IMR-90 (cell line): ENCODE measurements around the gene OR4C46. TPM values are rescaled to one million over a fixed set of nuclear protein-coding genes. Genes with fewer than 3 reads are reported as not detected.

ENCODE experiments used
- ATAC-seq: fragments of 200-7000 bp; cut with Tn5 transposase; 2 replicates; pipeline ENCODE4 v1.9.1; 2020; ENCODE audit warnings: low read depth, mild to moderate bottlenecking, moderate library complexity
- BruUV-seq: library from RNA; stranded (reverse); fragments of 400-500 nt; replicated peaks from 2 replicates; lab custom pipeline; 2021; lab: Mats Ljungman, UMichigan
- CTCF ChIA-PET: fragments of 300-600 bp; formaldehyde crosslinking; extraction: SDS; loops from one replicate; lab custom pipeline; 2021; ENCODE audit warnings: antibody characterized with exemption; lab: Yijun Ruan, JAX
- POLR2A ChIA-PET: fragments of 300-600 bp; sonication (Branson Sonifier 250); formaldehyde crosslinking; loops from one replicate; lab custom pipeline; 2022; ENCODE audit warnings: antibody characterized with exemption; ENCODE audit not compliant: unreplicated experiment; lab: Charles Lee
- DNase-seq: peaks from one replicate; pipeline ENCODE4 v3.0.0; 2013
- H2AFZ ChIP-seq: replicated peaks from 2 replicates; pipeline ENCODE3; 2013; ENCODE audit warnings: low read length, mild to moderate bottlenecking; ENCODE audit not compliant: poor library complexity
- H2AK5ac ChIP-seq: 2 replicates; pipeline ENCODE4 v1.6.1; 2013; ENCODE audit warnings: low read depth, low read length, inconsistent platforms
- H2AK9ac ChIP-seq: replicated peaks from 2 replicates; pipeline ENCODE3; 2013; ENCODE audit warnings: mild to moderate bottlenecking, low read depth, low read length, moderate library complexity; ENCODE audit not compliant: poor library complexity
- H2BK120ac ChIP-seq: 2 replicates; pipeline ENCODE4 v1.6.1; 2013; ENCODE audit warnings: low read depth, low read length, inconsistent platforms
- H2BK15ac ChIP-seq: 3 replicates; pipeline ENCODE4 v1.6.1; 2013; ENCODE audit warnings: low read depth, low read length, inconsistent platforms
- H2BK20ac ChIP-seq: 2 replicates; pipeline ENCODE4 v1.6.1; 2013; ENCODE audit warnings: low read depth, mild to moderate bottlenecking, inconsistent platforms, low read length, moderate library complexity
- H2BK5ac ChIP-seq: 2 replicates; pipeline ENCODE4 v1.6.1; 2013; ENCODE audit warnings: mild to moderate bottlenecking, low read depth, low read length, inconsistent platforms; ENCODE audit not compliant: poor library complexity, severe bottlenecking
- H3K14ac ChIP-seq: replicated peaks from 2 replicates; pipeline ENCODE4 v1.6.1; 2013; ENCODE audit warnings: low read depth, low read length, inconsistent platforms
- H3K18ac ChIP-seq: 2 replicates; pipeline ENCODE4 v1.6.1; 2013; ENCODE audit warnings: low read depth, low read length, control low read depth
- H3K23ac ChIP-seq: 2 replicates; pipeline ENCODE4 v1.6.1; 2013; ENCODE audit warnings: low read depth, low read length, inconsistent platforms
- H3K27ac ChIP-seq: 2 replicates; pipeline ENCODE4 v1.5.1; 2013; ENCODE audit warnings: mild to moderate bottlenecking, control low read depth, low read length; ENCODE audit not compliant: insufficient read depth
- H3K27me3 ChIP-seq: 2 replicates; pipeline ENCODE4 v1.6.1; 2013; ENCODE audit warnings: low read length; ENCODE audit not compliant: control insufficient read depth, insufficient read depth
- H3K36me3 ChIP-seq: 2 replicates; pipeline ENCODE4 v1.6.1; 2013; ENCODE audit warnings: low read length, mixed read lengths; ENCODE audit not compliant: control insufficient read depth, insufficient read depth
- H3K4ac ChIP-seq: 2 replicates; pipeline ENCODE4 v1.6.1; 2013; ENCODE audit warnings: low read depth, low read length, inconsistent platforms
- H3K4me1 ChIP-seq: 2 replicates; pipeline ENCODE4 v1.6.1; 2013; ENCODE audit warnings: low read length, mixed read lengths; ENCODE audit not compliant: control insufficient read depth, insufficient read depth
- H3K4me2 ChIP-seq: 2 replicates; pipeline ENCODE4 v1.6.1; 2013; ENCODE audit warnings: low read depth, mild to moderate bottlenecking, control low read depth, low read length, moderate library complexity
- H3K4me3 ChIP-seq: 2 replicates; pipeline ENCODE4 v1.5.1; 2013; ENCODE audit warnings: low read depth, mild to moderate bottlenecking, control low read depth, low read length, moderate library complexity; ENCODE audit not compliant: insufficient read depth
- H3K56ac ChIP-seq: 2 replicates; pipeline ENCODE4 v1.6.1; 2013; ENCODE audit warnings: low read length, inconsistent platforms; ENCODE audit not compliant: insufficient read depth; ENCODE audit errors: extremely low read depth
- H3K79me1 ChIP-seq, 2 experiments: 2 replicates each; pipeline ENCODE4 v1.6.1; 2013; ENCODE audit warnings: low read length in 2 of 2, inconsistent platforms in 1 of 2, low read depth in 1 of 2
- H3K9ac ChIP-seq: 2 replicates; pipeline ENCODE4 v1.6.1; 2013; ENCODE audit warnings: low read depth, low read length, control low read depth
- H3K9me1 ChIP-seq: 2 replicates; pipeline ENCODE4 v1.6.1; 2013; ENCODE audit warnings: low read length, inconsistent platforms; ENCODE audit not compliant: insufficient read depth
- H3K9me3 ChIP-seq: 2 replicates; pipeline ENCODE4 v1.6.1; 2013; ENCODE audit warnings: low read length; ENCODE audit not compliant: control insufficient read depth, insufficient read depth
- H4K20me1 ChIP-seq: 2 replicates; pipeline ENCODE4 v1.6.1; 2013; ENCODE audit warnings: low read length, inconsistent platforms; ENCODE audit not compliant: insufficient read depth
- H4K5ac ChIP-seq: 2 replicates; pipeline ENCODE4 v1.6.1; 2013; ENCODE audit warnings: mild to moderate bottlenecking, low read depth, low read length, control low read depth
- H4K8ac ChIP-seq, 2 experiments: 2 replicates each; pipeline ENCODE4 v1.6.1; 2013; ENCODE audit warnings: low read depth in 2 of 2, low read length in 2 of 2, control low read depth in 1 of 2, inconsistent platforms in 1 of 2
- H4K91ac ChIP-seq: 2 replicates; pipeline ENCODE4 v1.6.1; 2013; ENCODE audit warnings: low read depth, low read length, inconsistent platforms; ENCODE audit not compliant: insufficient read depth
- CEBPB ChIP-seq: IDR thresholded peaks from 2 replicates; pipeline ENCODE4 v1.6.1; 2012; ENCODE audit warnings: low read depth, low read length, improper control_type of control experiment
- CHD1 ChIP-seq: IDR thresholded peaks from 2 replicates; pipeline ENCODE4 v1.6.1; 2012; ENCODE audit warnings: low read depth, low read length, improper control_type of control experiment
- FOS ChIP-seq: fragments of 150-350 bp; IDR thresholded peaks from 2 replicates; pipeline ENCODE4 v1.6.1; 2016; ENCODE audit warnings: low read depth, low read length
- MAZ ChIP-seq: IDR thresholded peaks from 2 replicates; pipeline ENCODE4 v1.6.1; 2012; ENCODE audit warnings: low read depth, mild to moderate bottlenecking, low read length, improper control_type of control experiment, moderate library complexity, borderline replicate concordance
- MXI1 ChIP-seq: IDR thresholded peaks from 2 replicates; pipeline ENCODE4 v1.6.1; 2012; ENCODE audit warnings: low read depth, mild to moderate bottlenecking, low read length, moderate library complexity, borderline replicate concordance
- NFE2L2 ChIP-seq: fragments of 150-350 bp; IDR thresholded peaks from 2 replicates; pipeline ENCODE4 v1.6.1; 2016; ENCODE audit warnings: low read depth, mild to moderate bottlenecking, low read length
- RAD21 ChIP-seq: IDR thresholded peaks from 2 replicates; pipeline ENCODE4 v1.6.1; 2012; ENCODE audit warnings: low read length, improper control_type of control experiment
- RFX5 ChIP-seq: IDR thresholded peaks from 2 replicates; pipeline ENCODE4 v1.8.0; 2012; ENCODE audit warnings: low read depth, mild to moderate bottlenecking, low read length, moderate library complexity
- SMC3 ChIP-seq: fragments of 150-350 bp; IDR thresholded peaks from 2 replicates; pipeline ENCODE4 v1.6.1; 2016; ENCODE audit warnings: low read depth, mild to moderate bottlenecking, antibody characterized with exemption, low read length, moderate library complexity
- WGBS, 2 experiments: methylation state at CpG; one replicate each; pipeline versions ENCODE4 v1.1.5 to v1.1.7; 2013; ENCODE audit warnings: missing lambda C conversion rate in 2 of 2; ENCODE audit not compliant: insufficient read length in 1 of 2; ENCODE audit errors: extremely low coverage in 2 of 2; 5-methylcytosine and 5-hydroxymethylcytosine counted together
- dilution Hi-C: fragments of 300-500 bp; cut with HindIII; formaldehyde crosslinking; loops from one replicate; pipeline ENCODE4 v1.14.3; 2018; ENCODE audit warnings: low sequenced_read_pairs; ENCODE audit not compliant: unreplicated experiment
- in situ Hi-C: fragments of 300-500 bp; cut with MboI; formaldehyde crosslinking; loops from 3 replicates; pipeline ENCODE4 v1.14.3; 2019; ENCODE audit warnings: low sequenced_read_pairs, inconsistent platforms, mixed read lengths
- intact Hi-C: fragments of 100-400 bp; cut with micrococcal nuclease; formaldehyde crosslinking; loops from 2 replicates; pipeline ENCODE4 v1.10.0; 2022
- polyA plus RNA-seq, 3 experiments: library from polyadenylated mRNA; depleted of rRNA; stranded (reverse); fragments of >200 nt; gene quantifications; 2 replicates each; pipeline ENCODE4 v1.2.3, GENCODE V29; 2012; ENCODE audit warnings: low replicate concordance in 1 of 3
- total RNA-seq: library from RNA; depleted of rRNA; stranded (reverse); fragments of >200 nt; gene quantifications from 2 replicates; pipeline ENCODE4 v1.2.3, GENCODE V29; 2012
- TF ChIP-seq, protein P1 (sequence below): fragments of 150-350 bp; IDR thresholded peaks from 2 replicates; pipeline ENCODE4 v1.6.1; 2016; ENCODE audit warnings: low read depth, mild to moderate bottlenecking, low read length, moderate library complexity, borderline replicate concordance
- TF ChIP-seq, protein P2 (sequence below): fragments of 150-350 bp; IDR thresholded peaks from 2 replicates; pipeline ENCODE4 v1.6.1; 2017; ENCODE audit warnings: mild to moderate bottlenecking, antibody characterized with exemption, low read length, low read depth

Gene OR4C46
- total and polyA plus RNA-seq, 2 of the 4 experiments (the other 2 are of a cell fraction): not detected

GRCh38 chr11:54558919-54559318, 44.9 kb downstream of the OR4C46 start:
- Histone ChIP-seq H3K4ac (no peak overlapping the region), H3K9me3 (0 out of 2 replicates have a peak, but pooled peaks cover 2% of the 10 kb centered on the region), H3K23ac (no peak overlapping the region), H3K4me1 (no peaks in the 10 kb centered on the region), H4K91ac (no peak overlapping the region), H2BK20ac (no peak overlapping the region), H2AK5ac (no peak overlapping the region), H2BK5ac (no peak overlapping the region), H4K20me1 (no peaks in the 10 kb centered on the region), H3K27ac (no peak overlapping the region), H4K5ac (no peak overlapping the region), H2AK9ac (no peak overlapping the region), H3K9me1 (no peaks in the 10 kb centered on the region), H3K79me1 (no peaks in the 10 kb centered on the region), H2BK120ac (no peak overlapping the region), H3K56ac (no peak overlapping the region), H4K8ac (no peak overlapping the region), H3K36me3 (no peaks in the 10 kb centered on the region), H3K18ac (no peak overlapping the region), H3K14ac (no peak overlapping the region), H3K4me3 (no peak overlapping the region), H3K9ac (no peak overlapping the region), H2BK15ac (no peak overlapping the region), H3K4me2 (no peak overlapping the region), H2AFZ (no peak overlapping the region), H3K27me3 (no peaks in the 10 kb centered on the region)
- no CpG with 5 or more reads among the region's 3 CpGs for WGBS, 2 experiments
- TF ChIP-seq, protein P1, sequence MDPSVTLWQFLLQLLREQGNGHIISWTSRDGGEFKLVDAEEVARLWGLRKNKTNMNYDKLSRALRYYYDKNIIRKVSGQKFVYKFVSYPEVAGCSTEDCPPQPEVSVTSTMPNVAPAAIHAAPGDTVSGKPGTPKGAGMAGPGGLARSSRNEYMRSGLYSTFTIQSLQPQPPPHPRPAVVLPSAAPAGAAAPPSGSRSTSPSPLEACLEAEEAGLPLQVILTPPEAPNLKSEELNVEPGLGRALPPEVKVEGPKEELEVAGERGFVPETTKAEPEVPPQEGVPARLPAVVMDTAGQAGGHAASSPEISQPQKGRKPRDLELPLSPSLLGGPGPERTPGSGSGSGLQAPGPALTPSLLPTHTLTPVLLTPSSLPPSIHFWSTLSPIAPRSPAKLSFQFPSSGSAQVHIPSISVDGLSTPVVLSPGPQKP: no peak
- TF ChIP-seq, protein P2, sequence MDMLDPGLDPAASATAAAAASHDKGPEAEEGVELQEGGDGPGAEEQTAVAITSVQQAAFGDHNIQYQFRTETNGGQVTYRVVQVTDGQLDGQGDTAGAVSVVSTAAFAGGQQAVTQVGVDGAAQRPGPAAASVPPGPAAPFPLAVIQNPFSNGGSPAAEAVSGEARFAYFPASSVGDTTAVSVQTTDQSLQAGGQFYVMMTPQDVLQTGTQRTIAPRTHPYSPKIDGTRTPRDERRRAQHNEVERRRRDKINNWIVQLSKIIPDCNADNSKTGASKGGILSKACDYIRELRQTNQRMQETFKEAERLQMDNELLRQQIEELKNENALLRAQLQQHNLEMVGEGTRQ: no peak
- TF ChIP-seq SMC3: no peak
- no peak for TF ChIP-seq MAZ
- TF ChIP-seq RFX5: no peak
- no peak for TF ChIP-seq RAD21
- TF ChIP-seq CHD1: no peak
- TF ChIP-seq CEBPB: no peak
- TF ChIP-seq MXI1: no peak
- TF ChIP-seq FOS: no peak
- TF ChIP-seq NFE2L2: no peak
- dilution Hi-C loops: no loop called here
- no peak for ATAC-seq
- no TSS peak for BruUV-seq
- DNase-seq: no peak
- intact Hi-C loops: no loop called here
- CTCF ChIA-PET: no interaction called here
- POLR2A ChIA-PET: no interaction called here
- in situ Hi-C loops: no loop called here
